Left hindlimb (tissue), 1 donor: ENCODE measurements around the gene TNPO2.
A peak's percentile ranks its signal among the peaks of the same experiment; 100 is the strongest.
"Not testable (repeated sequence)": the region's sequence is repeated elsewhere in the genome, so short reads cannot be mapped to it uniquely, and the experiment has no call there.

ENCODE experiments used
- DNase-seq: peaks from one replicate; pipeline ENCODE4 v3.0.0-alpha.2; 2018

Gene TNPO2

DNA sequence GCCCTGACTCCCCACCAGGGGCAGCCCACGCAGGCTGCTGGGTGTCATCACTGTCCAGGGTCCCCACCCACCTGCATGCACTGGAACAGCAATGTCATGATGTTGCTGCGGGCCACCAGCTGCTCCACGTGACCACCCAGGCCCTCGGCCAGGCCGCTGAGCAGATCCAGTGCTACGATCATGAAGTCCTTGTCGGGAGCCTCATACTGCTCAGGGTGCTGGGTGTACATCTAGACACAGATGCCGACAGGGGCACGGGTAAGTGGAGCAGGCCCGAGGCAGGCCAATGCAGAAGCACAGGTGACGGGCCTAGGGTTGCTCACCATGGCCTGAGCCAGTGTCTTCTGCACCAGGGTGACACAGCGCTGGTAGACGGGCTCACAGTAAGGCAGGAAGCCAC lies 18.6 kb downstream of the TNPO2 start:
- DNase-seq = no peak

DNA sequence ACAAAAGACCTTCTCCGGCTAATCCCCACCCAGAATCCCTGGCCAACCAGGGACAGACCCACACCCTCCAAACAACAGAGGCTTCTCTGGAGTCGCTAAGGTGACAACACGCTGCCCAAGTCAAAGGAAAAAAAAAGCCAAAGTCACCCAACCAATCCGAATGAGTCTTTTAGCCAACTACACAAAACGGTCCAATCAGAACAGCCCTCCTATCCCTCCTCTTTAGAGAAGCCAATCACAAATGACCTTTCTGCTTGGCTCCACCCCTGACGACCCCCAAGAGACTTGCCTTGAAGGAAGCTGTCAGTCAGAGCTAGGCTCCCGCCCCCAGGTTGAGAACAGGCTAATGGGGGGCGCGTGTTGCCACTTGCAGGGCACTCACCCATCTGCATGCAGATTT lies 20.7 kb downstream of the TNPO2 start:
- DNase-seq = no peak

GRCh38 chr19:12701596-12702282 lies 22.0 kb downstream of the TNPO2 start:
- DNase-seq = no peak

- DNase-seq = no peak
These were observed 25.6 kb downstream of the TNPO2 start for GRCh38 chr19:12698138-12698537.

GRCh38 chr19:12697425-12697824 lies 26.3 kb downstream of the TNPO2 start:
- not testable (repeated sequence) for DNase-seq

DNA sequence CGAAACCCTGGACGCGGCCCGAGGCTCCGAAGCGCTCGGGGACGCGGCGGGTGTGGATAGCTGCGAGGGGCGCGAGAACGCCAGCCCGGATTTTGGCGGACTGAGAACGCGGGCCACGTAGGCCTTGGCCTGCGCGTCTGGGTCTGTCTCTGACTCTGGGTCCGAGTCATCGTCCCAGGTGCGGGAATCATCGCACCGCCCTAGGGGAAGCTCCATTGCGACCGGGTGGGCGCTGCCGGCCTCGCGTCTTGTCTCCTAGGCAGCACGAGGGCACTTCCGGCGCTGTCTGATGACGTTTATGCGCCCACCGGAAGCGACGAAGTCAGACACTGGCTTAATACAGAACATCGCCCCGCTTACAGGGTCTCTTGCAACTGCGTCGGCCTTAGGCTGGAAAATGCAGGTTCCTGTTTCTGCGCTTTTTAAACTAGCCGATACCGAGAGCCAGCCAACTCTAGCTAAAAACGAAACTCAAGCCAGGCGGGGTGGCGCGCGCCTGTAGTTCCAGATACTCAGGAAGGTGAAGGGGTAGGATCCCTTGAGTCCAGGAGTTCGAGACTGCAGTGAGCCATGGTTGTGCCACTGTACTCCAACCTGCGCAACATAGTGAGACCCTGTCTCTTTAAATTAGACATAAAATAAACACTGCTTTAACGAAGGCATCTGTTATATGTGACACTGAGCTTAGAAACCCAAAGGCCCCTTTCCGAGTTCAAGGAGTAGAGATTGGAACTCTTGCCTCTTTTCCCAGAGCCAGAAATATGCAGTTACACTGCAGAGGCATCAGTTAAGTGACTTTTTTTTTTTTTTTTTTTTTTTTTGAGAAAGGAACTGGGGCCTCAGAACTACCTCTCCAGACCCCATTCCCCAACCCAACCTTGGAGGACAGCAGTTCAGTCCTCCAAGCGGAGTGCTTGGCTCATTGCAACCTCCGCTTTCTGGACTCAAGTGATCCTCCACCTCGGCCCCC lies 27.1 kb downstream of the TNPO2 start, which contains the start of gene FBXW9:
TSS of gene FBXW9 (minus strand) at position 266 of the 970 bp plus-strand sequence. CDS start at position 216, 50 bp downstream.
- peak; percentile 95 for DNase-seq

- DNase-seq = no peak
These were observed 27.8 kb downstream of the TNPO2 start for GRCh38 chr19:12695997-12696365.

- DNase-seq = no peak
These were observed 28.2 kb downstream of the TNPO2 start for GRCh38 chr19:12695514-12695913.

DNA sequence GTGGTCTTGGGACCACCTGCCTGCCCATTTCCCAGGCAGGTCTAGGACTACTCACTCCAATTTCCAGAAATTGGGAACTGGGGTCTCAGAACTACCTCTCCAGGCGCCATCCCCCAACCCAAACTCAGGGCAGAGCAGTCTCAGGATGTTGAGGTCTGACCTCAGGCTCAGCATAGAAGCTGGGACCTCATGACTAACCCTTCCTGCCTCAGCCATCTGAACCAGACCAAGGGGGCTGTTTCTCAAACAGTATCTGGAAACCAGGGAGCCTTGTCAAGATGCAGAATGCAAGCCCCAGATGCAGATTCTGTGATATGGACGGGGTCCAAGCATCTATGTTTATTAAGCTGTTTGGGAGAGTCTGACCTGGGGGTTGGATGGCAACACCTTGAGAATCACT lies 28.6 kb downstream of the TNPO2 start:
- DNase-seq = no peak

GRCh38 chr19:12694641-12695040 lies 29.1 kb downstream of the TNPO2 start:
- no peak for DNase-seq

DNA sequence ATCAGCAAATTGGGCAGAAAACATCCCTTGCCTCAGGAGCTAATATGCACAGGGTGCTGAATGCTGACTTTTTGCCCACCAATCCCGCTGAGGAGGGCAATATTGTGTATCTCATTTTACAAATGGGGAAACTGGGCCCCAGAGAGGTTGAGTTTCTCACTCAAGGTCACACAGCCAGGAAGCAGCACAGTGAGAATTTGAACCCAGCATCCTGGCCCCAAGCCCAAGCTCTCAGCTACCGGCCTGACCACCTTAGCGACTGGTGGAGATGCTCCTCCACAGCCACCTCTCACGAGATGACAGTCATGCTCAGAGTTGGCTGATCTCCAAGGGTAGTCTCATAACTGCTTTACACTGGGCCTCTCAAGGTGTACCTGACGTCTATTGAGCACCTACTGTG lies 30.8 kb downstream of the TNPO2 start:
- DNase-seq = no peak

DNA sequence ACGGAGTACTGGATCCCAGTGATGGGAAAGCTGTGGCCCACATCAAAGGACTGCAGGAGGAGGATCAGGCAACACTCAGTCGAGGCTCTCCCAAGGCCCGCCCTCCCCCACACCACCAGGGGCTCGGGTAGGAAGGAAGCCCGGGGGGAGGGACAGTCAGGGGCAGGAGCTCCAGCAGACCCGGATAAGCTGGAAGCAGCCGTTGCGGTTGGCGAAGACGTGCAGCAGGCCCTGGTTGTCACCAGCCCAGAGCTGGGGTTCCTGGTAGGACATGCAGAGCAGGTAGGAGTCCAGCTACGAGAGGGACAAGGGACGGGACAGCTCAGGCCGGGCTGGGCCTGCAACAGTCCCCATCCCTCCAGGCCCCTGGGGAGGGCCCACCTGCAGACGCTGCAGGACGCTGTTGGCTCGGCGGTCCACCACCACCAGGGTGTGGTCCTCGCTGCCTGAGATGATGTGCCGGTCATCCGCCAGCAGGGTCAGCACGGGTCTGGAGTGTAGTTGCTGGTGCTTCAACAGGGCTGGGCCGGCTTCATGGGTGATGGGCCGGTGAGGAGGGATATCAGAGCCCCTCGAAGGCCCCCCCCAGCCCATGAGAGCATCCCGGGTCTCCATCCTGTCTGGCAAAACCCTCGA lies 34.0 kb downstream of the TNPO2 start:
- no peak for DNase-seq

GRCh38 chr19:12689012-12689411 lies 34.7 kb downstream of the TNPO2 start:
- DNase-seq = no peak

DNA sequence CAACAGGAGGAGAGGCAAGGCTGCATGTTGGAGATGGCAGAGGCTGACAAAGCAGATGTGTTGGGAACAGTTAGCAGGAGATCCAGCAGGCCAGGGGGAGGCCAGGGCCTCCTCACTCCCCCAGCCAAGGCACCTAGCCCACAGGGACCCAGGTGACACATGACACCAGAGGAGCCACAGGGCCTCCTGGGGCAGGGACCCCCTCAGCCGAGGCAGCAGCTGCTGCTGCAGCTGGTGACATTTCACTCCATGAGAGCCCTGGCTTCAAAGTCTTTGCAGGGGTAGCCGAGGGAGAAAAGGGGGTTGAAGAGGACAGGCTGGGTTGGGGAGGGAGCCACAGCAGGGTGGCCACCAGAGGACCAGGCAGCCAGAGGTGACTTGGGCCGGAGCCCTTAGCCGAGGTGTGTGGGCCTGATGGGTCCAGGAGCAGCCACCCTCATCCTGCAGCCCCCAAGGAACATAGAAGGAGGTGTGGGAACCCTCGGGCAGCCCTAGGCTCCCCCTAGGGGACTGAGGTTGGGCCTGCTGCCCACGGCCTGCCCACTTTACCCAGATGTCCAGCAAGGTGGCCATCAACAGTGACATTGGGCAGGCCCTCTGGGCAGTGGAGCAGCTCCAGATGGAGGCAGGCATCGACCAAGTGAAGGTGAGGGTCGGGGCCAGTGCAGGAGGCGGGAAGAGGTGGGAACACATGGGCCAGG lies 36.1 kb downstream of the TNPO2 start, which contains the start of gene GNG14:
TSS of gene GNG14 (plus strand) at position 503 of the 701 bp plus-strand sequence. CDS start at position 554, 51 bp downstream.
- DNase-seq = no peak

GRCh38 chr19:12685831-12686230 lies 37.9 kb downstream of the TNPO2 start:
- DNase-seq = no peak

- DNase-seq = peak; percentile 93
These were observed 42.4 kb downstream of the TNPO2 start, which contains the start of gene DHPS for GRCh38 chr19:12681074-12681987. DHPS (minus strand) TSS chr19:12681880; CDS start chr19:12681766, 114 bp downstream.

GRCh38 chr19:12680034-12680433 lies 43.7 kb downstream of the TNPO2 start:
- no peak for DNase-seq

GRCh38 chr19:12678039-12678438 lies 45.7 kb downstream of the TNPO2 start:
- not testable (repeated sequence) for DNase-seq

- no peak for DNase-seq
These were observed 46.8 kb downstream of the TNPO2 start for GRCh38 chr19:12676928-12677327.

DNA sequence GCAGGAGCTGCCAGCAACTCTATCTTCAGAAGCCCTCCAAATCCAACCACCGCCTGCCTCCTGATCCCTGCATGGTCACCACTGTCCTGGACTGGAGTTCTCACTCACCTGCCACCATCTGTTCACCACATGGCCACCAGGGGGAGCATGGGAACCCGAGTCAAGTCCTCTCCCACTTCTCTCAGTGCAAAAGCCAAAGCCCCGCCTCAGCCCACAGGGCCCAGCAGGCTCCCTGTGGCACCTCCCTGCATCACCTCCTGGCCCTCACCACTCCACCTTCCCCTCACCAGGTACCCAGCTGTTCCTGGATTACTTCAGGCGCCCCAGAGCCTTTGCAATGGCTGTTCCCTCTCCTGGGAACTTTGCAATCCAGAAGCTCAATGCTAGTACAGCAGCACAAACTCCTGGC lies 47.3 kb downstream of the TNPO2 start:
- peak; percentile 85 for DNase-seq

GRCh38 chr19:12675940-12676339 lies 47.8 kb downstream of the TNPO2 start:
- DNase-seq = no peak
